ENCODE measurements around the gene TCERG1. TPM values are rescaled to one million over a fixed set of nuclear protein-coding genes. Genes with fewer than 3 reads are reported as not detected.

Gene TCERG1
- 36.4 TPM for total RNA-seq
- long read RNA-seq, full-length matches to known transcripts, result 2 of 29 reads
- long read RNA-seq, partial matches to known transcripts, result 23 of 29 reads
- long read RNA-seq, other reads (novel, unspliced or antisense), result 4 of 29 reads

DNA sequence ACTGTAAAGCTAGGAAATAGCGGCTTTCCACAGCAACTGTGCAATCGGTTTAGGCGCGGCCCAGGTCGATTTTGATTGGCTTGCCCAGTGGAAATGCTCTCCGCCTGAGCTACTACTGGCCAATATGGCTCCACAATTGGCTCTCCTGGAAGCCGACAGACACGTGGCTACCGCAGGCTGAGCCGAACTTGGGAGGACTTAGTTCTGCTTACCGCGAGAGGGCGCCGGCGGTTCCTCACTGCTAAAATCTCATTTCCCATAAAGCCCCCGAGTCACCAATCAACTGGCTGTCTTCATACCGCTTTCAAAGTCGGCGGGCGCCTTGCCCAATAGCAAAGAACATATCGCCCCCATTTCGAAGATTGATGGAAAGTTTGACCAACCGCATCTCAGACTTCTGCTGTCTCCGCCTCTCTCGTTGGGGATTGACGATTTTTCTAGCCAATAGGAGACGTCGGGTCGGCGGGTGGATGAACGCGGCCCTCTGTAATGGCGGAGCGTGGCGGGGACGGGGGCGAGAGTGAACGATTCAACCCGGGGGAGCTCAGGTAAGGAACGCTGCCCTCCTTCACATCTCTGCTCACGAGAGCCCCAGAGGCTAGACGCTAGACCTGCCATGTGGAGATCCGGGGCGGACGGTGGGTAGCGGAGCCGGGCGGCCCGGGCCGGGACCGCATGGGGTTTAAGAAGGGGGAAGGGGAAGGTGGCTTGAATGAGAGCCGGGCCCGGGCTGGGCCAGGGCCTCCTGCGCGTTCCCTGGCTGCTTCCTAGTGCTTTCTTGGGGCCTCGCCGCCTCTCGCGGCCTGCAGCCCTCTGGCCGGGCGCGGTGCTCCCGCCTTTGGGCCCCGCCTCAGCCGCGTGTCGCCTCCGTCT lies at the start of gene TCERG1:
TCERG1 (plus strand) TSS at position 473 of the 873 bp plus-strand sequence; CDS start at position 490, 17 bp downstream.
- Histone ChIP-seq H3K36me3 (no peaks in the 10 kb centered on the region), H3K27ac (peak within 1 kb of the TSS; percentile 92), H3K27me3 (ENCODE audit: low read depth) (no peaks in the 10 kb centered on the region), H3K9me3 (no peaks in the 10 kb centered on the region), H3K4me1 (peaks cover 31% of the 10 kb centered on the region), H3K4me3 (peak within 1 kb of the TSS; percentile 95)
- intact Hi-C loops (cut with DNase I), result no loop called here
- ATAC-seq (peak; percentile 98 to 99), DNase-seq (peak; percentile 99)
- TF ChIP-seq, protein P1, sequence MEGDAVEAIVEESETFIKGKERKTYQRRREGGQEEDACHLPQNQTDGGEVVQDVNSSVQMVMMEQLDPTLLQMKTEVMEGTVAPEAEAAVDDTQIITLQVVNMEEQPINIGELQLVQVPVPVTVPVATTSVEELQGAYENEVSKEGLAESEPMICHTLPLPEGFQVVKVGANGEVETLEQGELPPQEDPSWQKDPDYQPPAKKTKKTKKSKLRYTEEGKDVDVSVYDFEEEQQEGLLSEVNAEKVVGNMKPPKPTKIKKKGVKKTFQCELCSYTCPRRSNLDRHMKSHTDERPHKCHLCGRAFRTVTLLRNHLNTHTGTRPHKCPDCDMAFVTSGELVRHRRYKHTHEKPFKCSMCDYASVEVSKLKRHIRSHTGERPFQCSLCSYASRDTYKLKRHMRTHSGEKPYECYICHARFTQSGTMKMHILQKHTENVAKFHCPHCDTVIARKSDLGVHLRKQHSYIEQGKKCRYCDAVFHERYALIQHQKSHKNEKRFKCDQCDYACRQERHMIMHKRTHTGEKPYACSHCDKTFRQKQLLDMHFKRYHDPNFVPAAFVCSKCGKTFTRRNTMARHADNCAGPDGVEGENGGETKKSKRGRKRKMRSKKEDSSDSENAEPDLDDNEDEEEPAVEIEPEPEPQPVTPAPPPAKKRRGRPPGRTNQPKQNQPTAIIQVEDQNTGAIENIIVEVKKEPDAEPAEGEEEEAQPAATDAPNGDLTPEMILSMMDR (IDR thresholded peaks at IDR 0.05), result peak; percentile 69

GRCh38 chr5:146398826-146399225 lies 48.3 kb upstream of the TCERG1 start:
- TF ChIP-seq, protein P1 (IDR thresholded peaks at IDR 0.05), result no peak
- intact Hi-C loops (cut with DNase I), result no loop called here
- H3K36me3 ChIP-seq, result no peaks in the 10 kb centered on the region
- H3K4me1 ChIP-seq, result no peaks in the 10 kb centered on the region
- no peaks in the 10 kb centered on the region for H3K9me3 ChIP-seq
- ATAC-seq (no peak), DNase-seq (no peak)
- no peak overlapping the region for H3K27ac ChIP-seq
- H3K4me3 ChIP-seq, result no peak overlapping the region
- no peaks in the 10 kb centered on the region for H3K27me3 ChIP-seq (ENCODE audit: low read depth)

DNA sequence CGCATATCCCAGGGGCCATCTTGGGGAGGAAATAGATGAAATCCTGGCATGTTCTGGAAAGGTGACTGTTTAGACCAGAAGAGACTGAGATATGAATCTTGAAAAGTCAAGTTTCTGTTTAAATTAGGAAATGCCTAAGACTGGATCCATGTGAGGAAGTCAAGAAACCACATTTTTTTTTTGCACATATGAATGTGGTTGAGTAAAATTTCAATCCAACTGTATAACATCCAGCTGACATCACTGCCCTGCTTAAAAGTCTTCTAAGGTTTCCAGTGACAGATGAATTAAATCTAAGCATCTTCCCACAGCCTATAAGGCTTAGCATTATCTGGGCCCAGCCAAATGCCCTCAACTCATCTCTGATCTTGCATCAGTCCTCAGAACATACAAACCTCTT lies 47.7 kb upstream of the TCERG1 start:
- no peak overlapping the region for H3K27ac ChIP-seq
- TF ChIP-seq, protein P1 (IDR thresholded peaks at IDR 0.05), result no peak
- no peaks in the 10 kb centered on the region for H3K4me1 ChIP-seq
- no peaks in the 10 kb centered on the region for H3K27me3 ChIP-seq (ENCODE audit: low read depth)
- ATAC-seq, result no peak
- H3K36me3 ChIP-seq, result no peaks in the 10 kb centered on the region
- no peak for DNase-seq
- H3K4me3 ChIP-seq, result no peak overlapping the region
- no peaks in the 10 kb centered on the region for H3K9me3 ChIP-seq
- intact Hi-C loops (cut with DNase I), result no loop called here

DNA sequence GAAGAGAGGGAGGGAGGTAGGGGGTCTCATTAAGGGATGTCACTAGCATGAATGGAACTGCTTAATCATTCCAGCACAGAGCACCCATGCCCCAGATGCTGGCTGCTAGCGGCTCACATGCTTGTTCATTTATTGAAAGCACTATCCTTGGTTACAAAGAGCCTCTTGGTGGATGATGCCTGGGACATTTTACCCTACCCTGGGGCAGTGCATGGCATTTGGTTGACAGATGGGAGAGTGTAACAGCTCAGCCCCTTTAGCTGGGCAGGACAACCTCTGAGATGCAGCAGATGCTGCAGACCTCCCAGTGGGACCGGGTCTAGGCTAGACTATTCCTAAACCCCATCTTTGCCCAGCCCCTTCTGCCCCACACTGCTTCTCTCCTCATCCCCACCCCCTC lies 46.9 kb upstream of the TCERG1 start:
- ATAC-seq (no peak), DNase-seq (no peak)
- intact Hi-C loops (cut with DNase I), result no loop called here
- Histone ChIP-seq H3K4me1 (no peaks in the 10 kb centered on the region), H3K27ac (no peak overlapping the region), H3K9me3 (no peaks in the 10 kb centered on the region), H3K4me3 (no peak overlapping the region), H3K36me3 (no peaks in the 10 kb centered on the region), H3K27me3 (ENCODE audit: low read depth) (no peaks in the 10 kb centered on the region)
- TF ChIP-seq, protein P1 (IDR thresholded peaks at IDR 0.05), result no peak

DNA sequence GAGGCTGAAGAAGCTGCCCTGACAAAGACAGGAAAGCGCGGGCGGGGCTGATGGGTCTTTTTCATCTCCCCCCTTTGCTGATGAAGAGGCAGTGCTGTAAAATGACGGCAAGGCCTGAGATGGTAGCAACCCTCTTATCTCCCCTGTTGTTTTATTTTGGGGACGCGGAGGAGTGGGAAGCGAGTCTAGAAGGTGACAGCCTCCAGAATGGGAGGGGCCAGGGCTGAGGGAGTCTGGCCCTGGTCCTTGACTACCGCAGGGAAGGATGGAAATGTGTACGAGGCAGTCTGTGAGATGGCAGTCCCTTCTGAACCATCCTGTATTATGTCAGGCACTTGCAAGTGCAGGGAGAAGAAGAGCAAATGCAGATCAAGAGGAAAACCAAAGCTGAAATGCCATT lies 46.1 kb upstream of the TCERG1 start:
- Histone ChIP-seq H3K36me3 (no peaks in the 10 kb centered on the region), H3K27me3 (ENCODE audit: low read depth) (no peaks in the 10 kb centered on the region), H3K4me3 (no peak overlapping the region), H3K27ac (no peak overlapping the region), H3K9me3 (no peaks in the 10 kb centered on the region), H3K4me1 (no peaks in the 10 kb centered on the region)
- TF ChIP-seq, protein P1 (IDR thresholded peaks at IDR 0.05), result no peak
- ATAC-seq (no peak), DNase-seq (no peak)
- intact Hi-C loops (cut with DNase I), result no loop called here
